Thyroid gland (tissue), 4 donors: ENCODE measurements around the gene SIX2.

Experiments
- POLR2A ChIP-seq, 2 donors: fragments of 450-650 bp; IDR thresholded peaks; one replicate each; pipeline ENCODE4 v1.6.1; 2017; ENCODE audit warnings: antibody characterized with exemption in 2 of 2, mild to moderate bottlenecking in 2 of 2, moderate library complexity in 1 of 2
- TF ChIP-seq, protein P1 (sequence below), 6 experiments: fragments of 200-600 bp in 3 of 6; fragments of 450-650 bp in 3 of 6; sonication (generic) in 3 of 6; IDR thresholded peaks; one replicate each; pipeline ENCODE4 v1.5.1; 2016 to 2019; ENCODE audit warnings: antibody characterized with exemption in 6 of 6, mild to moderate bottlenecking in 2 of 6, inconsistent platforms in 1 of 6, moderate library complexity in 1 of 6

DNA sequence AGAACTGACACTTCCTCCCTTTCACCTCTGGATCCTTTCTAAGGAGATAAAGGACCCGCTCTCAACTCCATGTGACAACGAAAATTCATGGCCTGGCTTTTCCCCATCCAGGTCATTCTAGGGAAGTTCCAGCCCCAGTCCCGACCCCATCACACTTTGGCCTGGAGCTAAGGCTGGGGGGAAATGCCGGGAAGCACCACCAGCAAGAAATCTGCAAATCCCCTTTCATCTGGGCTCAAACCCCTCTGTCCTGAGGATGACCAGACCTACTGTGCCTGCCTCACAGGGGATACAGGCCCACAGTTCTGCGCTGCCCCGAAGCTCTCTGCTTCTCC lies 1.3 kb downstream of the SIX2 start:
- TF ChIP-seq, protein P1, sequence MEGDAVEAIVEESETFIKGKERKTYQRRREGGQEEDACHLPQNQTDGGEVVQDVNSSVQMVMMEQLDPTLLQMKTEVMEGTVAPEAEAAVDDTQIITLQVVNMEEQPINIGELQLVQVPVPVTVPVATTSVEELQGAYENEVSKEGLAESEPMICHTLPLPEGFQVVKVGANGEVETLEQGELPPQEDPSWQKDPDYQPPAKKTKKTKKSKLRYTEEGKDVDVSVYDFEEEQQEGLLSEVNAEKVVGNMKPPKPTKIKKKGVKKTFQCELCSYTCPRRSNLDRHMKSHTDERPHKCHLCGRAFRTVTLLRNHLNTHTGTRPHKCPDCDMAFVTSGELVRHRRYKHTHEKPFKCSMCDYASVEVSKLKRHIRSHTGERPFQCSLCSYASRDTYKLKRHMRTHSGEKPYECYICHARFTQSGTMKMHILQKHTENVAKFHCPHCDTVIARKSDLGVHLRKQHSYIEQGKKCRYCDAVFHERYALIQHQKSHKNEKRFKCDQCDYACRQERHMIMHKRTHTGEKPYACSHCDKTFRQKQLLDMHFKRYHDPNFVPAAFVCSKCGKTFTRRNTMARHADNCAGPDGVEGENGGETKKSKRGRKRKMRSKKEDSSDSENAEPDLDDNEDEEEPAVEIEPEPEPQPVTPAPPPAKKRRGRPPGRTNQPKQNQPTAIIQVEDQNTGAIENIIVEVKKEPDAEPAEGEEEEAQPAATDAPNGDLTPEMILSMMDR (IDR thresholded peaks at IDR 0.05), result no peak
- no peak for TF ChIP-seq POLR2A (IDR thresholded peaks at IDR 0.05)
